HepG2 (cell line): ENCODE measurements around the gene AHCYL2. TPM values are rescaled to one million over a fixed set of nuclear protein-coding genes. Genes with fewer than 3 reads are reported as not detected.

ENCODE experiments used
- ATAC-seq: fragments of 200-7000 bp; cut with Tn5 transposase; 3 replicates; pipeline ENCODE4 v1.9.1; 2020; ENCODE audit warnings: mild to moderate bottlenecking, moderate library complexity
- BruUV-seq: library from RNA; stranded (reverse); fragments of 400-500 nt; replicated peaks from 2 replicates; lab custom pipeline; 2021; lab: Mats Ljungman, UMichigan
- CTCF ChIA-PET: fragments of 300-600 bp; formaldehyde crosslinking; extraction: SDS; loops from one replicate; lab custom pipeline; 2021; ENCODE audit warnings: low total read pairs, inconsistent platforms, low intra/inter-chr PET ratio; lab: Yijun Ruan, JAX
- POLR2A ChIA-PET: fragments of 350-600 bp; sonication (Branson Sonifier 250); formaldehyde crosslinking; loops from one replicate; lab custom pipeline; 2020; ENCODE audit warnings: antibody characterized with exemption, inconsistent platforms; lab: Yijun Ruan, JAX
- DNase-seq: peaks from one replicate; pipeline ENCODE4 v3.0.0-alpha.2; 2015; ENCODE audit warnings: low spot score
- FAIRE-seq: peaks from 3 replicates; lab custom pipeline; 2011; peaks lifted over from hg19 to GRCh38; lab: Jason Lieb, UNC
- H2AFZ ChIP-seq: one replicate; pipeline ENCODE4 v1.6.1; 2011; ENCODE audit warnings: low read length, inconsistent platforms
- H3K27ac ChIP-seq: fragments of 300-600 bp; 3 replicates; pipeline ENCODE4 v1.8.0; 2011; ENCODE audit warnings: mixed run types, mild to moderate bottlenecking, mixed read lengths, low read length, inconsistent platforms; ENCODE audit not compliant: insufficient read depth; ENCODE audit errors: extremely low read length
- H3K27me3 ChIP-seq, 2 experiments: fragments of 200-600 bp in 1 of 2; 2 replicates in 1 of 2; 3 replicates in 1 of 2; pipeline versions ENCODE4 v1.6.0 to v1.8.0; 2011; ENCODE audit warnings: low read length in 2 of 2, mild to moderate bottlenecking in 2 of 2, moderate library complexity in 2 of 2, inconsistent platforms in 1 of 2; ENCODE audit not compliant: insufficient read depth in 2 of 2, control insufficient read depth in 1 of 2
- H3K36me3 ChIP-seq, 2 experiments: fragments of 200-600 bp in 1 of 2; replicated peaks in 1 of 2; 2 replicates in 1 of 2; 3 replicates in 1 of 2; pipeline versions ENCODE4 v1.5.1 to v1.8.0; 2011; ENCODE audit warnings: low read length in 2 of 2, inconsistent platforms in 1 of 2; ENCODE audit not compliant: insufficient read depth in 2 of 2, control insufficient read depth in 1 of 2
- H3K4me1 ChIP-seq: 2 replicates; pipeline ENCODE4 v1.5.1; 2012; ENCODE audit warnings: low read length, inconsistent platforms; ENCODE audit not compliant: insufficient read depth
- H3K4me2 ChIP-seq: 2 replicates; pipeline ENCODE4 v1.6.0; 2011; ENCODE audit warnings: low read depth, low read length, inconsistent platforms
- H3K4me3 ChIP-seq, 3 experiments: fragments of 200-600 bp in 1 of 3; sonication (generic), shearing (Covaris generic) in 1 of 3; replicated peaks in 1 of 3; 2 replicates each; pipeline ENCODE4 v1.5.1; 2011 to 2016; ENCODE audit warnings: low read length in 3 of 3, inconsistent platforms in 2 of 3, low read depth in 2 of 3, mild to moderate bottlenecking in 2 of 3, control low read depth in 1 of 3, mixed read lengths in 1 of 3; ENCODE audit not compliant: insufficient read depth in 1 of 3
- H3K79me2 ChIP-seq: one replicate; pipeline ENCODE4 v1.6.1; 2011; ENCODE audit warnings: low read length, inconsistent platforms; ENCODE audit not compliant: insufficient read depth
- H3K9ac ChIP-seq: 2 replicates; pipeline ENCODE4 v1.6.0; 2011; ENCODE audit warnings: mild to moderate bottlenecking, low read depth, low read length, inconsistent platforms; ENCODE audit not compliant: insufficient read depth
- H3K9me3 ChIP-seq: 2 replicates; pipeline ENCODE4 v1.5.1; 2012; ENCODE audit warnings: mild to moderate bottlenecking, low read length
- H4K20me1 ChIP-seq: 2 replicates; pipeline ENCODE4 v1.6.0; 2011; ENCODE audit warnings: inconsistent platforms, mild to moderate bottlenecking, low read length, moderate library complexity; ENCODE audit not compliant: insufficient read depth
- HIC2 ChIP-seq: sonication (generic); formaldehyde crosslinking; IDR thresholded peaks from 2 replicates; pipeline ENCODE4 v1.9.0; 2022; ENCODE audit warnings: low read depth, missing genetic modification reagents
- MED1 ChIP-seq: sonication (generic); formaldehyde crosslinking; IDR thresholded peaks from 2 replicates; pipeline ENCODE4 v1.4.0; 2020; ENCODE audit warnings: missing genetic modification reagents
- PBX2 ChIP-seq: IDR thresholded peaks from 2 replicates; pipeline ENCODE4 v1.6.1; 2016; ENCODE audit warnings: control low read depth
- STAG1 ChIP-seq: sonication (generic); formaldehyde crosslinking; IDR thresholded peaks from 2 replicates; pipeline ENCODE4 v1.4.0; 2020; ENCODE audit warnings: missing genetic modification reagents
- ZBED4 ChIP-seq: sonication (generic); formaldehyde crosslinking; IDR thresholded peaks from 2 replicates; pipeline ENCODE4 v1.4.0; 2020; ENCODE audit warnings: missing genetic modification reagents, borderline replicate concordance
- ZNF20 ChIP-seq: sonication (generic); formaldehyde crosslinking; IDR thresholded peaks from 2 replicates; pipeline ENCODE4 v1.4.0; 2020; ENCODE audit warnings: mild to moderate bottlenecking, moderate library complexity, missing genetic modification reagents
- ZNF337 ChIP-seq: sonication (generic); formaldehyde crosslinking; IDR thresholded peaks from 2 replicates; pipeline ENCODE4 v1.5.1; 2020; ENCODE audit warnings: missing genetic modification reagents, low read depth, mild to moderate bottlenecking, borderline replicate concordance
- WGBS: methylation state at CpG from one replicate; pipeline ENCODE4 v1.1.6; 2017; ENCODE audit warnings: low lambda C conversion rate; 5-methylcytosine and 5-hydroxymethylcytosine counted together
- in situ Hi-C: cut with HindIII; loops from 2 replicates; pipeline ENCODE4 v1.10.0; 2017; ENCODE audit warnings: low pct_unique_long_range_greater_than_20kb; ENCODE audit not compliant: extremely low pct_ligation_motif_present
- intact Hi-C: fragments of 100-400 bp; cut with micrococcal nuclease; formaldehyde crosslinking; loops from one replicate; pipeline ENCODE4 v1.10.0; 2022; ENCODE audit not compliant: unreplicated experiment
- polyA plus RNA-seq, 8 experiments: library from polyadenylated mRNA; depleted of rRNA in 3 of 8; stranded (reverse) in 7 of 8; unstranded in 1 of 8; fragments of >200 nt; fragmentation: Illumina TruSeq in 4 of 8; extraction: Trizol in 4 of 8; gene quantifications; 2 replicates each; pipeline versions ENCODE4 v1.2.1 to v1.2.3, GENCODE V29; 2011 to 2016; ENCODE audit warnings: low read depth in 4 of 8, missing spikeins in 1 of 8, mixed read lengths in 1 of 8; ENCODE audit not compliant: insufficient read depth in 1 of 8
- total RNA-seq, 5 experiments: library from RNA; depleted of rRNA; stranded (reverse); fragments of >200 nt; fragmentation: Illumina TruSeq; extraction: Trizol; gene quantifications; 2 replicates each; pipeline ENCODE4 v1.2.3, GENCODE V29; 2016; ENCODE audit warnings: low read depth in 1 of 5
- TF ChIP-seq, protein P1 (sequence below): sonication (generic); formaldehyde crosslinking; IDR thresholded peaks from 2 replicates; pipeline ENCODE4 v1.5.1; 2020; ENCODE audit warnings: missing genetic modification reagents, mild to moderate bottlenecking, borderline replicate concordance
- TF ChIP-seq, protein P2 (sequence below): IDR thresholded peaks from 2 replicates; pipeline ENCODE4 v1.6.1; 2018; ENCODE audit warnings: missing genetic modification reagents

The AHCYL2 gene
- total and polyA plus RNA-seq, 2 of the 13 experiments (the other 11 are each of a cell fraction or from before 2014, with no cell fraction given), result 9.5 to 14.7 TPM

- TF ChIP-seq, protein P1, sequence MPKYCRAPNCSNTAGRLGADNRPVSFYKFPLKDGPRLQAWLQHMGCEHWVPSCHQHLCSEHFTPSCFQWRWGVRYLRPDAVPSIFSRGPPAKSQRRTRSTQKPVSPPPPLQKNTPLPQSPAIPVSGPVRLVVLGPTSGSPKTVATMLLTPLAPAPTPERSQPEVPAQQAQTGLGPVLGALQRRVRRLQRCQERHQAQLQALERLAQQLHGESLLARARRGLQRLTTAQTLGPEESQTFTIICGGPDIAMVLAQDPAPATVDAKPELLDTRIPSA, result no peak
- TF ChIP-seq PBX2 (CRISPR knock-in tag) (no peak), MED1 (no peak)
- TF ChIP-seq, protein P2, sequence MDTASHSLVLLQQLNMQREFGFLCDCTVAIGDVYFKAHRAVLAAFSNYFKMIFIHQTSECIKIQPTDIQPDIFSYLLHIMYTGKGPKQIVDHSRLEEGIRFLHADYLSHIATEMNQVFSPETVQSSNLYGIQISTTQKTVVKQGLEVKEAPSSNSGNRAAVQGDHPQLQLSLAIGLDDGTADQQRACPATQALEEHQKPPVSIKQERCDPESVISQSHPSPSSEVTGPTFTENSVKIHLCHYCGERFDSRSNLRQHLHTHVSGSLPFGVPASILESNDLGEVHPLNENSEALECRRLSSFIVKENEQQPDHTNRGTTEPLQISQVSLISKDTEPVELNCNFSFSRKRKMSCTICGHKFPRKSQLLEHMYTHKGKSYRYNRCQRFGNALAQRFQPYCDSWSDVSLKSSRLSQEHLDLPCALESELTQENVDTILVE (CRISPR knock-in tag), result no peak
- TF ChIP-seq, all 625 proteins: peak for 43
Observed at GRCh38 chr7:129225206-129225930, 538 bp downstream of the AHCYL2 start (continued).

GRCh38 chr7:129225931-129226572 lies 1.2 kb downstream of the AHCYL2 start:
- WGBS, result 16% methylated on average over 11 of the region's 11 CpGs
- Histone ChIP-seq H3K27ac (peak overlapping the region; percentile 68), H3K9me3 (no peaks in the 10 kb centered on the region), H3K79me2 (peaks cover 23% of the 10 kb centered on the region), H3K36me3 (no peaks in the 10 kb centered on the region), H3K4me1 (peaks cover 28% of the 10 kb centered on the region), H3K27me3 (no peaks in the 10 kb centered on the region), H2AFZ (peak overlapping the region; percentile 47), H3K4me3 (peak overlapping the region; percentile 76 to 97 (median 82)), H3K4me2 (peak overlapping the region; percentile 81), H4K20me1 (no peaks in the 10 kb centered on the region), H3K9ac (peak overlapping the region; percentile 67)
- CTCF ChIA-PET, result no interaction called here
- no peak for FAIRE-seq
- TSS peak; percentile 61 for BruUV-seq
- intact Hi-C loops (loop anchor here (2.0 kb wide), 1 partner anchor 45 kb away; no protein-coding TSS in a partner anchor), in situ Hi-C loops (no loop called here)
- ATAC-seq, result peak; percentile 12
- DNase-seq, result no peak
- POLR2A ChIA-PET, result no interaction called here
- TF ChIP-seq HIC2 (CRISPR knock-in tag) (no peak), ZBED4 (CRISPR knock-in tag) (0 out of 2 replicates have a peak, but pooled peaks have one; percentile 8), ZNF20 (CRISPR knock-in tag) (no peak), STAG1 (no peak), ZNF337 (CRISPR knock-in tag) (no peak)
